DND-41 (cell line): Measurements from ENCODE around the gene UHRF1.

Experiments
- ATAC-seq: fragments of 200-7000 bp; cut with Tn5 transposase; 3 replicates; pipeline ENCODE4 v1.9.1; 2021; ENCODE audit warnings: low read depth; ENCODE audit not compliant: insufficient read depth
- DNase-seq: peaks from one replicate; pipeline ENCODE4 v3.0.0-alpha.2; 2020
- H2AFZ ChIP-seq: 2 replicates; pipeline ENCODE4 v1.6.0; 2012; ENCODE audit warnings: low read depth, low read length
- H3K27ac ChIP-seq: 2 replicates; pipeline ENCODE4 v1.5.1; 2012; ENCODE audit warnings: low read length, inconsistent platforms
- H3K27me3 ChIP-seq: fragments of 200-600 bp; sonication (generic); 2 replicates; pipeline ENCODE4 v1.6.0; 2012; ENCODE audit warnings: low read length, mild to moderate bottlenecking, inconsistent platforms; ENCODE audit not compliant: insufficient read depth, poor library complexity
- H3K36me3 ChIP-seq: 2 replicates; pipeline ENCODE4 v1.5.1; 2012; ENCODE audit warnings: low read length, inconsistent platforms; ENCODE audit not compliant: insufficient read depth
- H3K4me1 ChIP-seq: 2 replicates; pipeline ENCODE4 v1.5.1; 2012; ENCODE audit warnings: mild to moderate bottlenecking, low read length; ENCODE audit not compliant: insufficient read depth
- H3K4me2 ChIP-seq: 2 replicates; pipeline ENCODE4 v1.6.0; 2012; ENCODE audit warnings: mild to moderate bottlenecking, moderate library complexity, low read length, inconsistent platforms; ENCODE audit not compliant: insufficient read depth
- H3K4me3 ChIP-seq, 2 experiments: fragments of 200-600 bp in 1 of 2; shearing (Covaris generic) in 1 of 2; 2 replicates each; pipeline ENCODE4 v1.5.1; 2012 to 2016; ENCODE audit warnings: inconsistent platforms in 2 of 2, low read length in 2 of 2, mild to moderate bottlenecking in 2 of 2, low read depth in 1 of 2, moderate library complexity in 1 of 2
- H3K79me2 ChIP-seq: 2 replicates; pipeline ENCODE4 v1.6.0; 2012; ENCODE audit warnings: low read length, inconsistent platforms; ENCODE audit not compliant: insufficient read depth
- H3K9ac ChIP-seq: 2 replicates; pipeline ENCODE4 v1.6.0; 2012; ENCODE audit warnings: low read depth, mild to moderate bottlenecking, inconsistent platforms, low read length, moderate library complexity
- H3K9me3 ChIP-seq: 2 replicates; pipeline ENCODE4 v1.5.1; 2012; ENCODE audit warnings: low read length, moderate library complexity, mild to moderate bottlenecking, inconsistent platforms; ENCODE audit not compliant: insufficient read depth, severe bottlenecking
- H4K20me1 ChIP-seq: 2 replicates; pipeline ENCODE4 v1.6.0; 2012; ENCODE audit warnings: low read length; ENCODE audit not compliant: insufficient read depth
- CTCF ChIP-seq: IDR thresholded peaks from 2 replicates; pipeline ENCODE4 v1.5.1; 2012; ENCODE audit warnings: borderline replicate concordance, low read length, moderate library complexity, mild to moderate bottlenecking; ENCODE audit not compliant: poor library complexity, severe bottlenecking; ENCODE audit errors: extremely low read depth
- EZH2 ChIP-seq: IDR thresholded peaks from 3 replicates; pipeline ENCODE4 v1.6.1; 2012; ENCODE audit warnings: borderline replicate concordance, low read depth, mild to moderate bottlenecking, moderate library complexity, low read length, inconsistent platforms; ENCODE audit not compliant: severe bottlenecking

Gene UHRF1

GRCh38 chr19:4967738-4968461 lies 58.6 kb downstream of the UHRF1 start:
- H3K4me3 ChIP-seq: peak overlapping the region; percentile 30 to 84; a peak in 3 of 4 replicates
- H2AFZ ChIP-seq: peak overlapping the region; percentile 87
- H3K9me3 ChIP-seq: no peaks in the 10 kb centered on the region
- peaks cover 33% of the 10 kb centered on the region for H4K20me1 ChIP-seq
- H3K27me3 ChIP-seq: no peaks in the 10 kb centered on the region
- H3K9ac ChIP-seq: peak overlapping the region; percentile 63
- peak overlapping the region; percentile 94 for H3K4me2 ChIP-seq
- H3K27ac ChIP-seq: peak overlapping the region; percentile 90
- ATAC-seq: no peak
- H3K36me3 ChIP-seq: peaks cover 16% of the 10 kb centered on the region
- DNase-seq: no peak
- TF ChIP-seq EZH2 (no peak), CTCF (no peak)
- H3K4me1 ChIP-seq: peaks cover 40% of the 10 kb centered on the region
- H3K79me2 ChIP-seq: peaks cover 40% of the 10 kb centered on the region

- Histone ChIP-seq H3K9me3 (no peaks in the 10 kb centered on the region), H3K9ac (peak within 1 kb of the TSS; percentile 68), H3K79me2 (peaks cover 47% of the 10 kb centered on the region), H3K4me2 (peak within 1 kb of the TSS; percentile 94), H3K4me1 (peaks cover 40% of the 10 kb centered on the region), H3K36me3 (peaks cover 10% of the 10 kb centered on the region), H2AFZ (peak within 1 kb of the TSS; percentile 87), H4K20me1 (peaks cover 35% of the 10 kb centered on the region), H3K4me3 (peak within 1 kb of the TSS; percentile 84 to 96), H3K27me3 (no peaks in the 10 kb centered on the region), H3K27ac (peak within 1 kb of the TSS; percentile 90)
- DNase-seq (peak; percentile 100), ATAC-seq (peak; percentile 96)
- TF ChIP-seq EZH2 (no peak), CTCF (no peak)
Observed at GRCh38 chr19:4968462-4969291, 59.4 kb downstream of the UHRF1 start, which contains the start of gene KDM4B. Gene KDM4B, plus strand, starts transcription at chr19:4969113. Its CDS starts 63,778 bp downstream, at chr19:5032891.

- DNase-seq (no peak), ATAC-seq (no peak)
- Histone ChIP-seq H3K9ac (peak overlapping the region; percentile 68), H3K9me3 (no peaks in the 10 kb centered on the region), H3K4me3 (peak overlapping the region; percentile 83 to 96; a peak in 3 of 4 replicates), H4K20me1 (peaks cover 35% of the 10 kb centered on the region), H3K79me2 (peaks cover 53% of the 10 kb centered on the region), H3K27me3 (no peaks in the 10 kb centered on the region), H3K4me1 (peaks cover 40% of the 10 kb centered on the region), H3K27ac (peak overlapping the region; percentile 74), H2AFZ (no peak overlapping the region), H3K36me3 (peaks cover 8% of the 10 kb centered on the region), H3K4me2 (peak overlapping the region; percentile 85)
- TF ChIP-seq EZH2: no peak
- TF ChIP-seq CTCF: no peak
Observed at GRCh38 chr19:4969292-4969771, 60.0 kb downstream of the UHRF1 start.
